Kidney tubule cell (primary cell): Measurements from ENCODE around the gene PHLDB3.
"Not testable (repeated sequence)": the region's sequence is repeated elsewhere in the genome, so short reads cannot be mapped to it uniquely, and the experiment has no call there.

Experiments used
- DNase-seq: peaks from one replicate; pipeline ENCODE4 v3.0.0-alpha.2; 2018; ENCODE audit warnings: low spot score

PHLDB3 gene

DNA sequence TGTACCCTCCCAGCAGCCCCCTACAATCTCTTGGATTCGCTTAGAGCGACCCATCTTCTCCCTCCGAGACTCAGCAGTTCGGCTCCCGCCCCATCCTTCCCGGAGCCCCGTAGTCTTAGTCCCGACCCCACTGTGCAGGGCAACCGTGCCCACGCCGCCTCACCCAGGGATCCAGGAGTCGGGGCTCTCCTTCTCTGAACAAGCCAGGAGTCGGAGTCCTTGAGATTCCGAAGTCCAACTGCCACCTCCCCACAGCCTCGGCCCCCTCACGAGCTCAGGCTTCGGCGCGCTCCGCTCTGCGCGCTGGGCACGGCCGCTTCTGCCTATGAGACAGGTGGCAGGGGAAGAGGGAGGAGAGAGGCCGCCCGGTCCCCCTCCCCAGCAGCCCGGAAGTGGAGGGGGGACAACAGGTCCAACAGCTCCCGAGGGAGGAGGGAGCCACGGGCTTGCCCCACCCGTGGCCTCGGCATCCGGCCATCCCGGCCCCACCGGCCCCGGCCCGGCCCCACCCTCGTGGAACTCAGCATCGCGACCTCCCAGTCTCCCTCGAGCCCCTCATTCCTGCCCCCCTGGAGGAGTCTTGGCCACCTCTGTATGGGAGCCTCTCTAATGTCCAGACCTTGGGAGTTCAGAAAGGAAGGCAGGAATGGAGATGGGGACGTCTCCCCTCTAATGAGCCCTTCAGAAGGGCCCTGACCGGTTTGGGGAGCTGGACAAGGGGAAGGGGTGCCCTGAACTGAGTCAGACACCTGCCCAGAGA, at the start of gene PHLDB3:
PHLDB3 (minus strand) TSS at position 321 of the 760 bp plus-strand sequence. CDS start 628 bp downstream, outside the sequence.
- peak; percentile 49 for DNase-seq

DNA sequence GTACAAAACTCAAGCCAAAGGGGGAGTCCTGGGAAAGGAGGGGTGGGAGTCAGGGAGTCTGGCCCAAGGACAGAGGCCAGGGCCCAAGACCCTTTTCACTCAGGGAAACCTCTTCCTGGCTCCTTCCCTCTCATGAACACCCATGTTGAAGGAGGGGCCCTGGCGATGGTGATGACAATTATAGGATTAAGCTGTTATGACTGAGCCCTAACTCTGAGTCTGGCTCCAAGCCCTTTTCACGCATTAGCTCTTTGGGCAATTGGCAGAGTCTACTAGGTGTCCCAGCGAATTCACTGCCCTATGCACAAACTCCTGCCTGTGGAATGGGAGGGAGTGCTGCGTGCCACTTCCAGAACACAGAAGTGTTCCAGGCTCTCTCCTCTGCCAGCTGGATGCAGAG, 49.1 kb upstream of the PHLDB3 start:
- no peak for DNase-seq

DNA sequence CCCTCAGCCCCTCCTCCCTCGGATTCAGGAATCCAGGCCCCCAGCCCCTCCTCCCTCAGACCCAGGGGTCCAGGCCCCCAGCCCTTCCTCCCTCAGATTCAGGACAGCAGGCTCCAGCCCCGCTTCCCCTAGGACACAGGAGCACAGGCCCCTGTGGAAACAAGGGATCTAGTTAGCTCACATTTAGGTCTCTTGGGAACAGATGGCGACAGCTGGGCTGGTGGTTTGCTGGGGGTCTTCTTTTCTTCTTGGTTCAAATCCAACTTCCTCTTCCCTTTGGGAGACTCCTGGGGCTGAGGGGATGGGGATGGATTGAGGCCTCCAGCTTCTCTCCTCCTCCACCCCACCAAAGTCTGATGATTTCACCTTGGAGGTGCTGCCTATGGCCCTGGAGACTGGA, 48.1 kb upstream of the PHLDB3 start:
- DNase-seq: no peak

DNA sequence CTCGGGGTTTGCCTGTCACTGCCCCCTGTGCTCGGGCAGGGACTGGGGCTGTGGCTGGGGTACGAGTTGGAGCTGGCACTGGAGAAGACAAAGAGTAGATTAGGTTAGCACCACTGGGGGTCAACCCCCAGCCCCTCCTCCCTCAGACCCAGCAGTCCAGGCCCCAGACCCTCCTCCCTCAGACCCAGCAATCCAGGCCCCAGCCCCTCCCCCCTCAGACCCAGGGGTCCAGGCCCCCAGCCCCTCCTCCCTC, 47.6 kb upstream of the PHLDB3 start:
- DNase-seq: no peak

DNA sequence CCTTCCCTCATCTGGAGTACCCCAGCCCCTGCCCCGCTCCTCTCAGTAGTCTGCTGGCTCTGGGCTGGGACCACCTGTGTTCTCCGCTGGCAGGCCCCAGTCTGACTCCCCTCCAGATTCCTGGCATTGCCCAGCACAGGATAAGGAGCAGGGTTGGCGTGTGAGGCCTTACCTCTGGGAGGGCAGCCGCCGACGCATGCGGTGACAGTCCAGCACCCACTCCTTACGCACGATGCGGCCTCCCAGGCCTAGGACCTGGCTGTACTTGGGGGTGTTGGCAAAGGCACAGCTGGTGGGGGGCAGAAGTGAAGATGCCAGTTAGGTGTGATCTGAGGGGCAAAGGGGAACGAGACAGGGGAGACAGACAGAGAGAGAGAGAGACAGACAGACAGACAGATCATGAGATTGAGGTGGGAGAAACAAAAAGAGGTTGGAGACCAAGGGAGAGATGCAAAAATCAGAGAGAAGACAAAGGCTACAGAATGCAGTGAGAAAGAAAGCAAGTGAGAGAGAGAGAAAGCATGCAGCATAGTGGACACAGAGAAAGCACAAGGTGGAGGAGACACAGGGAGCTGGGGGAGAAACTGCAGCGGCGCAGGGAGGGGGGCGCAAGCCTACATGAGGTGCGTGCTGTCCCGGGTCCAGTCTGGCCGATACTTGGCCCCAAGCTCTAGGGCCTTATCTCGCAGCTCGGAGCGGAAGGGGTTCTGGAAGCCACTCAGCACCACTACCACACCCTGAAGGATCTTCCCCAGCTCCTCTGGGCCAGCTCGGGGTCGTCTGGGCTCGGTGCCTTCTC, 47.1 kb upstream of the PHLDB3 start:
- no peak for DNase-seq

DNA sequence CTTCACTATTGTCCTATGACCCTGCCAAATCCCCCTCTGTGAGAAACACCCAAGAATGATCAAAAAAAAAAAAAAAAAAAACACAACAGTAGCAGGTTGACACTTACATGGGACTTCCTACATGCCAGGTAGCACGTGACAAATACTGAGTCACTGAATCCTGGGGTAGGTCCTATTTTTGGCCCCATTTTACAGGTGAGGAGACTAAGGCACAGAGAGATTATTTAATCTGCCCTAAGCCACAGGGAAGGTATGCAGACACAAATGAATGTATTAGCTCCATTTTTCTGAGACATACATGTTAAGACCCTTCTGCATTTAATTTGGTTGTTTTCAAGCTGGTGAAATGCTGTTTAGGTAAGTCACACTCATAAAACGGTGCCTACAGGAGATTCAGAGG, 44.2 kb upstream of the PHLDB3 start:
- DNase-seq: no peak

DNA sequence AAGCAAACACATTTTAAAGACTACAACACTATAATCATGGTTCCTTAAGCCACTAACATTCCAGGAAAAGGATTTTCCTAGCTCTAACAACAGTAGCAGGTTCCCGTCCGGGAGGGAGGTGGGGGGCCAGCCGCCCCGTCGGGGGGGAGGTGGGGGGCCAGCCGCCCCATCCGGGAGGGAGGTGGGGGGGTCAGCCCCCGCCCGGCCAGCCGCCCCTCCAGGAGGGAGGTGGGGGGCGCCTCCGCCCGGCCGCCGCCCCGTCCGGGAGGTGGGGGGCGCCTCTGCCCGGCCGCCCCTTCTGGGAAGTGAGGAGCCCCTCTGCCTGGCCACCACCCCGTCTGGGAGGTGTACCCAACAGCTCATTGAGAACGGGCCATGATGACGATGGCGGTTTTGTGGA, 43.4 kb upstream of the PHLDB3 start:
- DNase-seq: not testable (repeated sequence)

DNA sequence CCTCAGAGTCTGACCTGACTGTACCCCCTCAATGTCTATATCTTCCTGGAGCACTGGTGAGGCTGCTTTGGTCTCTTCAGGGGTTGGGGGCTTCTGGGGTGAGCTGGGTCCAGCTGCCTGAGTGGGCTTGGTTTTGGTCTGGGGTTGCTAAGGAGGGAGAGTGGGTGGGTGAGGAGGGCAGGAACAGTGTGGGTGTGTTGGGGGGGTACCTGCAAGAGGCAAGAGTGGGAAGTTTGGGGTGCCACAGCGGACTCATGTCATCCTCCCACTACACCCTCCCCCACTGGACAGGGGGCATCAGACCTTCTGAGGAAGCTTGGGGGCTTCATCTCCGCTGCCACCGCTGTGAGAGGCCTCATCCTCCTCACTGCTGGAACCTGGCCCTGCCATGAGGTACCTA, 42.0 kb upstream of the PHLDB3 start:
- no peak for DNase-seq

DNA sequence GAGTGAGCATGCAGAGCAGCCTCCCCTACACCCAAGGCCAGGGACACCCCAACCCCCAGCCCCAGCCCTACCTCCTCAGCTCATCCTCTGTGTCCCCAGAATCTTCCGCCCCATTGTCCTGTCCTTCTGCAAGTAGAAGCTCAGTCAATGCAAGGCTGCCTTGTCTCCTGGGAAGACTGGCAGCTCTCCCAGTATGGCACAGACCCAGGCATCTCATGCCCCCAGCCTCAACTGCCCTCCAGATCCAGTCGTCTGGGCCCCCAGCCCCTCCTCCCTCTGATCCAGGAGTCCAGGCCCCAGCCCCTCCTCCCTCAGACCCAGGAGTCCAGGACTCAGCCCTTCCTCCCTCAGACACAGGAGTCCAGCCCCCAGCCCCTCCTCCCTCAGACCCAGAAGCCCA, 41.4 kb upstream of the PHLDB3 start:
- DNase-seq: no peak

DNA sequence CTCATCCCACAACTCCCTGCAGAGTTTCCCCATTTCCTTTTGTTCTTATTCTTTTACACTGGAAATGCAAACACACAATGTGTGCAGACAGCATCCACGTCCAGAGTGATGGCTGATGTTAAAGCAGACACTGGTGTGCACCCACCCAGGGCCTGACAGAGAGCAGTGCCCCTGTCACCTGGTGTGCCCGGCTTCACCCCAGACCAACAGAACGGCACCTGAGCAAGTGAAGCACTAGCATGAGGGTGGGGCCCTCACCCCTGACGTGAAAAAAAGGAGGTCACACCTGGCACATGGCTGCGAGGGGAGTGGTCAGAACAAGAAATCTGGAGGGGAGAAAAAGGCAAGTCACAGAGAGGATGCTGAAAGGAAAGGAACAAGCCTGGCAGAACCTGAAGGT, 40.7 kb upstream of the PHLDB3 start:
- no peak for DNase-seq

DNA sequence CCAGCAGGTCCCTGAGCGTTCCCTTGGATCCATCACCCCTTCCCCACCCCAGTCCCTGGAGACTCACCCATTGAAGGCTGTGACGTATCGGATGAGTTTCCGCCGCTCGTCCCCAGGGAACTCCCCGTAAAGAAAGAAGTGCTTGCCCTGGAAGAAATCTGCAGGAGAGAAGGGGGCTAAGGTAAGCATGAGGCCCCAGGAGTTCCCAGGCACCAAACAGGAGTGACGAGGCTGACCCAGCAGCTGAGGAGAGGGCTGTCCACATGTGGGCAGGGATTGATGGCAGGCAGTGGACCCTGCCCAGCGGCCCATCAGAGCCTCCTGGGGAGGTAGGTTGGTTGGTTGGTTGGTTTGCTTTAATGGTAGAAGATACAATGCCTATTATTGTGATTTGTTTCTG, 39.5 kb upstream of the PHLDB3 start:
- DNase-seq: no peak

DNA sequence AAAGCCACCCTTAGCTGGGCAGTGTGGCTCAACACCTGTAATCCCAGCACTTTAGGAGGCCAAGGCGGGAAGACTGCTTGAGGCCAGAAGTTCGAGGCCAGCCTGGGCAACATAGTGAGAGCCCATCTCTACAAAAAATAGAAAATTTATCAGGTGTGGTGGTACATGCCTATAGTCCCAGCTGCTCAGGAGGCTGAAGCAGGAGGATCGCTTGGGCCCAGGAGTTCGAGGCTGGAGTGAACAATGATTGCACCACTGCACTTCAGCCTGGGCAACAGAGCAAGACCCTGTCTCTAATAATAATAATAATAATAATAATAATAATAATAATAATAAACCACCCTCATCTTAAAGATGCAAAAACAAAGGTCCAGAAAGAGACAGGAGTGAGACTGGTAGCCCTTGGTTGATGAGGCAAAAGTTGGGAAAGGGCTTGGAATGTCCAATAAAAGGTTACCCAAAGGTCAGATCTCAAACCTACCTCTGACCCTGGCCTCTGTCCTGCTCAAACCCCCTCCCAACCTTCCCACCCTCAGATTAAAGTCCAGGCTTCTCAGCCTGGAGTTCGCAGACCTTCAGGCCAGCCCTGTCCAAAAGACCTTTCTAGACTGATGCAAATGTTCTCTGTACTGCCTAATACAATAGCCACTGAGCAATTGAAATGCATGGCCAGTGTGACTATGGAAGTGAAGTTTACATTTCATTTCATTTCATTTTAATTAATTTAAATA, 37.5 kb upstream of the PHLDB3 start:
- DNase-seq: no peak

DNA sequence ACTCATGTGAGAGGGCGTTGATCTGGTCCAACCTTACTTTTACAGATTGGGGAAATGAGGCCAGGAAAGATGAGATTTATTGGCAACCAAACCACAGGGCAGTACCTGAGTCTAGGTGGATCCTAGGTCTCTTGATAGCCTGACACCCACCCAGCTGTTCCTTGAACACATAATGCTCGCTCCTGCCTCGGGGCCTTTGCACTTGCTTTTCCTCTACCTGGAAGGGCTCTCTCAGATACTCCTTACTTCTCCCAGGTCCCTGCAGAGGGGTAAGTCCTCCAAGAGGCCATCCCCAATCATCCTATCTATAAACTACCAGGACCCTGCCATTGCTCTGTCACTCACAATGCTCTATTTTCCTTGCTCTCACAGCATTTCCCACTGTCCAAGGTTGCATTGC, 35.8 kb upstream of the PHLDB3 start:
- no peak for DNase-seq

DNA sequence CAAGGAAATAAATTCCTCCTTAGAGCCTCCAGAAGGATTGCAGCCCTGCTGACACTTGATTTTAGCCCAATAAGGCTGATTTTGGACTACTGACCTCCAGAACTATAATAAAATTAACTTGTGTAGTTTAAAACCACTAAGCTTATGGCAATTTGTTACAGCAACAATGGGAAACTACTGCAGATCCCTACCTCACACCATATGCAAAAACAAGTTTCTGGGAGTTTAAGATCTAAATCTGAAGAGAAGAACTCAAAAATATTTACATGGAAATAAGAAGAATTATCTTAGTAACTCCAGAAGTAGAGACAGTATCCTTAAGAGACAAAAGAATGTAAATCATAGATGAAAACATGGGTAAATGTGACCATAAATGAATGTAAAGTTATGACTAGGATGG, 34.4 kb upstream of the PHLDB3 start:
- no peak for DNase-seq

DNA sequence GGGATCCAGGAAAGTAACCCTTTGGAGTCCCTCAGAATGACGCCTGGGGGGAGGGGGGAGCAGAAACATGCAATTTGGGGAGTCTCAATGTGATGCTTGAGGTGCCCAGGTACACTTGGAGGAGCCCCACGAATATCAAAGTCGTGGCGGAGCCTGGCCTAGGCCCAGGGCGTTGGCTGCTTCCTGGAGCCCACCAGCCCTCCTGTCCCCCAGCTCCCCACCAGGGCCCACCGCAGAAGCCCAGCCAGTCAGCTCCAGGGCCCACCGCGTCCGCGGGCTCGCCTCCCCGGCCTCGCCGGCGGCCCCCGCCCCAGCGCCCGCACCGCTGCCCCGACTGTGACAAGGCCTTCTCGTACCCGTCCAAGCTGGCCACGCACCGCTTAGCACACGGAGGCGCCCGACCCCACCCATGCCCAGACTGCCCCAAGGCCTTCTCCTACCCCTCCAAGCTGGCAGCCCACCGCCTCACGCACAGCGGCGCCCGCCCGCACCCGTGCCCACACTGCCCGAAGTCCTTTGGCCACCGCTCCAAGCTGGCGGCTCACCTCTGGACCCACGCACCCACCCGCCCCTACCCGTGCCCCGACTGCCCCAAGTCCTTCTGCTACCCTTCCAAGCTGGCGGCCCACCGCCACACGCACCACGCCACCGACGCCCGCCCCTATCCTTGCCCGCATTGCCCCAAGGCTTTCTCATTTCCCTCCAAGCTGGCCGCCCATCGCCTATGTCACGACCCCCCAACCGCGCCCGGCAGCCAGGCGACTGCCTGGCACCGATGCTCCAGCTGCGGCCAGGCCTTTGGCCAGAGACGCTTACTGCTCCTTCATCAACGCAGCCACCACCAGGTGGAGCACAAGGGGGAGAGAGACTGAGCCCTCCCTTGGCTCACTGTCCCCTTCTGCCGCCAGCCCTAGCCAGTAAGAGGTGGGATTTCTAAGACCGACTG, 30.5 kb upstream of the PHLDB3 start:
- peak; percentile 57 for DNase-seq

DNA sequence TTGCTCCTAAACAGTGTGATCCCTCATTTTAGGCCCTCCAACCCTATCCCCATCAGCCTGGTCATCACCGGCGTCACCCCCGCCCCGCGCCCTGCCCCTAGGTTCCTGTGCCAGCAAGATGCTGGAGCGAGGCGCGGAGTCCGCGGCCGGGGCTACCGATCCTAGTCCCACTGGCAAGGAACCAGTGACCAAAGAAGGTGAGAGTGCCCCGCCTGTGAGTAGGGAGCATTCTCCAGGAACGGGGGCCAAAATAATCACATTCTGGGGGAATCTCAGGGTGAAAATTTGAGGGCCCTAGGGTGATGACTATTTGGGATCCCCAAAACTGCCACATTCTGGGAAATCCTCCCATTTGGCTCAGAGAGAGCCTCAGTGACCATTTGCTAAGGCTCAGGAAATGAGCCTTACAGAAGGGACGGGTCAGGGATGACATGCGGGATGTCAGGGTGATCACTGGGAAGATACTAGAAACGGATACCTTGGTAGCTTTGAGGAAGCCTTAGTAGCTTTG, 29.8 kb upstream of the PHLDB3 start:
- no peak for DNase-seq

DNA sequence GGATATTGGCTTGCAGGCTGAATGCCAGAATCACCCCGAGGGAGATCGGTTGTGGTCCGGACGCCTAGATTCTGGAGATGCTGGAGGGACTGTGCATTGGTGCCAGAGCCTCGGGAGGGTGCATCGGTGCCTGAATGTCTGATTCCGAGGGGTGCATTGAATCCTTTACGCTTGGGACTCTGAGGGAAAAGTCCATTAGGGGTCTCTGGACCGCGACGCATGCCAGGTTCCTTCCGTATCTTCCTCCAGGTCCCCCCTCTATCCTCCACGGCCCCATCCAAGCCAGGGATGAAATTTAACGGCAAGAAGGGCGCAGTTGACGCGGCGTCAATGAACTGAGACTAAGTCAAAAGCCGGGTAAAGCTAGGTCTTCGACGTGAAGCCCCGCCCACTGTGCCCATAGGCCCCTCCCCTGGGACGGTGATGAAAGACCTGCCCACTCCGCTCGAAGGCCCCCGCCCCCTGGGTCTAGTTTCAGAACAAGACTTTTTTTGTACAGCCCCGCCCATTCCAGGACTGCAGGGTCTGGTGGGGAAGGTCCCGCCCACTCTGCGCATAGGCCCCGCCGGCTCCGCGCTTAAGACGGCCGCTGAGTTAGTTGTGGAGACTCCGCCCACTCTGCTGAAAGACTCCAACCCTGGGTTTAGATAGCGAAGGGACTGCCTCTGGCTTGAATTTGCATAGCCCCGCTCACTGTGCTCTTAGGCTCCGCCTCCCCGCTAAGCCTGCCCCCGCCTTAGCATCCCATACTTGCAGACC, 29.2 kb upstream of the PHLDB3 start:
- DNase-seq: peak; percentile 95

DNA sequence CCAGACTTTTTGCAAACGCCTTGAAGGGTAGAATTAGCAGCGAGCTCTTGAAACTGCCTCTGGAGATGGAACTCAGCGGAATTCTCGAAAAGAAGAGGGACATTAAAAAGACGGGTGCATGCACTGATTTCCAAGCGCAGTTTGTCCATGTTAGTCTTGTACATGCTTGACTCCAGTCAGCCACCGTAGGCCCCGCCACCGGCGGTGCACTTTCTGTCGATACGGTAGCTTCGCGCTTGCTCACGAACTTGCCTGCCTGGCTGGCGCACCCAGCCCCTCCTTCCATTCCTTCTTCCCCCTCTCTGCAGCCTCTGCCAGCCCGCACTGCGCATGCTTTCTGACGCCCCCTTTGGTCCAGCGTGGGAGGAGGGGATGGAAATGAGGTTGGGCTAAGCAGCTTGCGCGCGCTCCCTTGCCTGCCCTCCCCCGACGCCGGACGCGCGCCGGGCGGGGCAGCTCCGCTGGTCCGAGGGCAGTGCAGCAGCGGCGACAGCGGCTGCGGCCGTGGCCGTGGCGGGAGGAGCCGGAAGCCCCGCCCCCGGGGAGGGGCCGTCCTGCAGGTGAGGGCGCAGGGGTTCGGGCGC, 28.5 kb upstream of the PHLDB3 start, which contains the start of gene ZNF575:
ZNF575 (plus strand) TSS at position 227 of the 584 bp plus-strand sequence. CDS start 1,235 bp downstream, outside the sequence.
- DNase-seq: peak; percentile 90

DNA sequence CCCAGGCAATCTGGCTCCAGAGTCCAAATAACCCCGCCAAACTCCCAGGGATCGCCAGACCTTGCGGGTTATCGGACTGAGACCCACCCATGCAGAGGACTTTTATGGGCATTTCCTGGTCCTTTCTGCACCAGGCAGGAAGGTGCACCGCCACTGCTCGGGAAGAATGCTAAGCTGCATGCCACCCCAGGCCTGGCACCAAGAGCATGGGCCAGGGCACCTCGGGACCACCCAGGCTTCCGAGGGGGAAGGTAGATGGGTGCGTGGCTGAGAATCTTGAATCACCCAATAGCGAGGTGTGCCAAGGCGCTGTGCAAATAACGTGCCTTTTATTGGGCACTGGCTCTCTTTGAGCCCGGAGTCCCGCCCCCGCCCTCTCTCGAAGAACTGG, 28.0 kb upstream of the PHLDB3 start:
- DNase-seq: no peak

DNA sequence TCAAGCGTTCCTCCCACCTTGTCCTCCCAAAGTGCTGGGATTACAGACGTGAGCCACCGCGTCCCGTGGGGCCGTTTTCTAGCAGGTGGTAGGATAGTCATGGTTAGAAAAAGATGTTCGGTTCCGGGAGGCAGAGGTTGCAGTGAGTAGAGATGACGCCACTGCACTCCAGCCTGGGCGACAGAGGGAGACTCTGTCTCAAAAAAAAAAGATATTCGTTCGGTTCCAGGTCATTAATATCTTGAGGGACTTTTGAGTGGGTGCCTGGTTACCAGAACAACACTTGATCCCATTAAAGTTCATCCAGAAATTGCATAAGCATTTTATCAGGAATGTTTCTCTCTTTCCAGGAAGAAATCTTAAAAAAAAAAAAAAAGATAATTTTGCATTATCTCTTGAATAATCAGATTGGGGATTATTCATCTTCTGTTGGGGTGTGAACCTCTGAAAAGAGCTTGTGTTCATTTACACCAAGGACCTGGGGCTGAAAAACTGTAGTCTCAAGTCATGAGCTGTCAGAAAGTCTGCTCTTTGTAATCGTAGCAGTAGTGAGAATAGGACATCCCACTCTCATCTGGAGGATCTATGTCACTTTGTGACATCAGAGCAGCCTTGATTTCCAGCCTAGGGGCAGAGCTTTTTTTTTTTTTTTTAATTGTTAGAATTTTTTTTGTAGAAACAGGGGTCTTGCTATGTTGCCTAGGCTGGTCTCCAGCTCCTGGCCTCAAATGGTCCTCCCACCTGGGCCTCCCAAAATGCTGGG, 23.5 kb upstream of the PHLDB3 start:
- DNase-seq: peak; percentile 89
